Heart left ventricle (tissue), 13 donors: ENCODE measurements around the gene ALPI.

Experiments used
- CTCF ChIP-seq, 12 donors: fragments of 200-600 bp; sonication (generic) in 4 of 12; IDR thresholded peaks; one replicate each; pipeline versions ENCODE4 v1.5.0 to v1.8.0; 2018 to 2022; ENCODE audit warnings: antibody characterized with exemption in 12 of 12, mild to moderate bottlenecking in 5 of 12
- POLR2A ChIP-seq, 2 donors: fragments of 450-650 bp; IDR thresholded peaks; one replicate each; pipeline ENCODE4 v1.6.1; 2017; ENCODE audit warnings: antibody characterized with exemption in 2 of 2, mild to moderate bottlenecking in 2 of 2, moderate library complexity in 2 of 2
- donor health status: ischemic (EF 13 %, LVEDD 7.1; RV severe dilation, severe dysfunction).
- donor health status: DM: no; HTN: yes; CAD: no.
- donor health status: DM: no; HTN: no; CAD: no.
- donor health status: ischemic (EF 25% LVEDD 6.9; RV normal size, moderate dysfunction).
- donor health status: ischemic (EF 25% LVEDD 5.7; RV mildly dilated, moderate dysfunction).
- donor health status: ischemic (EF 35%, LVEDD 5.7; RV mildly dilated, moderate dysfunction).
- donor health status: nonischemic (EF 11% LVEDD 7.7; RV severe dilation, severe dysfunction).
- donor health status: DM: yes; HTN: yes; CAD: no.
- donor health status: PGD.
- donor health status: ischemic (EF 29% LVEDD 5.4; RV normal size, mild dysfunction).
- donor health status: nonischemic (EF 23%, LVEDD 6.1; RV moderate dilation, normal function).

GRCh38 chr2:232463701-232464543 is 8.0 kb downstream of the ALPI start:
- TF ChIP-seq CTCF (IDR thresholded peaks at IDR 0.05) (no peak), POLR2A (IDR thresholded peaks at IDR 0.05) (no peak)
